ENCODE data around the gene SVBP.

Gene SVBP

DNA sequence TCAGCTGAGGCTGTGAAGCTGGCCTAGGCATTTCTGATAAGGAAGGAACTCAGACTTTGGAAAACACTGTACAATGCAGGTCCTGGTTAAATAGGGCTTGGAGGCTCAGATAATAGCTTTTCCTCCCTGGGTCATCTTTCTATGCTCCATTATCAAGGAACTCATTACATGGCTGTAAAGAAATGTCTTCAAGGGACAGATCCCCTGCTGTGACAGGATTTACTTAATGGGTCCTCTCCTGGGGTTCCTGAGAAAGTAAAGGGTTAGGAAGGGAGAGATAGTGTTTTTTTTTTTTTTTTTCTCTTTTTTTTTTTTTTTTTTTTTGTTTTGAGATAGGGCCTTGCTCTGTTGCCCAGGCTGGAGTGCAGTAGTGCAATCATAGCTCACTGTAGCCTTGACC, 14.1 kb upstream of the SVBP start:
- Histone ChIP-seq H3K79me2 (ENCODE audit: insufficient read depth, low read depth) (no peaks in the 10 kb centered on the region), H3K36me3 (ENCODE audit: insufficient read depth) (no peaks in the 10 kb centered on the region), H3K4me2 (no peak overlapping the region)

DNA sequence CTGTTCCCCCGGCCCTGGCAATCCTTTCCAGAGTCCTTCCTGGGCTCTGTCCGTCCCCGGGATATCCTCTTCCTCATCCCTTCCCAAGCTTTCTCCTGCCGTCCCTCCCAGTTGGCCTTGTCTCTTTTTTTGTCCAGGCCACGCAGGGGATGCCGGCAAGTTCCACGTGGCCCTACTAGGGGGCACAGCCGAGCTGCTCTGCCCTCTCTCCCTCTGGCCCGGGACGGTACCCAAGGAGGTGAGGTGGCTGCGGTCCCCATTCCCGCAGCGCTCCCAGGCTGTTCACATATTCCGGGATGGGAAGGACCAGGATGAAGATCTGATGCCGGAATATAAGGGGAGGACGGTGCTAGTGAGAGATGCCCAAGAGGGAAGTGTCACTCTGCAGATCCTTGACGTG, 13.4 kb upstream of the SVBP start:
- Histone ChIP-seq H3K79me2 (ENCODE audit: insufficient read depth, low read depth) (no peaks in the 10 kb centered on the region), H4K20me1 (ENCODE audit: insufficient read depth) (no peaks in the 10 kb centered on the region), H3K27ac (no peak overlapping the region), H3K36me3 (ENCODE audit: insufficient read depth) (no peaks in the 10 kb centered on the region), H3K4me2 (no peak overlapping the region), H2AFZ (ENCODE audit: low read depth) (no peak overlapping the region), H3K4me1 (ENCODE audit: low read depth, poor library complexity, severe bottlenecking) (no peaks in the 10 kb centered on the region), H3K9ac (no peak overlapping the region), H3K27me3 (ENCODE audit: insufficient read depth, low read depth) (no peaks in the 10 kb centered on the region), H3K4me3 (IDR thresholded peaks at IDR 0.05; ENCODE audit: insufficient read depth, low read depth, low read length) (no peak overlapping the region)
- TF ChIP-seq CTCF (conservative IDR thresholded peaks at IDR 0.05; ENCODE audit: low read depth, low read length) = no peak

More for the DNA sequence above, 14.1 kb upstream of the SVBP start:
- Histone ChIP-seq H4K20me1 (ENCODE audit: insufficient read depth) (no peaks in the 10 kb centered on the region), H3K4me3 (IDR thresholded peaks at IDR 0.05; ENCODE audit: insufficient read depth, low read depth, low read length) (no peak overlapping the region), H3K27me3 (ENCODE audit: insufficient read depth, low read depth) (no peaks in the 10 kb centered on the region), H3K27ac (no peak overlapping the region), H3K9ac (no peak overlapping the region), H2AFZ (ENCODE audit: low read depth) (no peak overlapping the region), H3K4me1 (ENCODE audit: low read depth, poor library complexity, severe bottlenecking) (no peaks in the 10 kb centered on the region)
- TF ChIP-seq CTCF (conservative IDR thresholded peaks at IDR 0.05; ENCODE audit: low read depth, low read length) = no peak

DNA sequence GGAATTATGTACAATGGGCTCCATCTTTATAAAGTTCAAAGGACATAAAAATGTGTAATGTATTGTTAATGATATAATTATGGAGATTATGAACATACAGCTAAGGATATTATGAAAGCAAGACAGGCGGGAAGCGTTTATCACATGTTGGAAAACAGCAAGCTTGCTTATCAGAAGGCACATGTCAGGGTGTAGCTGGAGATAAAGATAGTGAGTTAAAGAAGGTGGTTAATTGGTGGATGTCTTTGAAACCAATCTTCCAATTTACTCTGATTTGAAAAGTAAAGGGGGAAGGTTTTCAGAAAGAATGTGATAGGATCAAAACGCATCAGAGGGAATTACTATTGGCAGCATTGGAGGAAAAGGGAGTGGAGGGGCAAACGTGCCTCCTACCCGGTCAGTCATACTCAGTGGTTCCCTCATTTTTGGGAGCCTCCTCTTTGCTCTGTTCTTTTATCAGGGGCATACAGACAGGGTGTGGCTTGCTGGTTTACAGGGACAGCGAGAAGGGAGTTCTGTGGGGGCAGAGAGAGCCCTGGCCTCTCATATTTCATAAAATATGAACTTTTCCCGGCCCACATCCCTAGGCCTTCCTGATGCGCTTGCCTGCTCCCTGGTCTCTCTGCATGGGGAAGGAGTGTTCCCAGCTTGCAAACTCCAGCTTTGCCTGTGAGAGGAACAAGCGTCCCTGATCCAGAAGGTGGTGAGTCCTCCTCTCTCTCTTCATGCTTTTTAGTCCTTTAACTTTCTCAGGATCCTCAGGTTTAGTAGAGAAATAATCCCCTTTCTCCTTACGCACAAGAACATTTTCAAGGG, 8.0 kb upstream of the SVBP start:
- H3K79me2 ChIP-seq (ENCODE audit: insufficient read depth, low read depth) = no peaks in the 10 kb centered on the region
- H3K4me2 ChIP-seq = no peak overlapping the region
- no peak for TF ChIP-seq CTCF (conservative IDR thresholded peaks at IDR 0.05; ENCODE audit: low read depth, low read length)
- H3K4me1 ChIP-seq (ENCODE audit: low read depth, poor library complexity, severe bottlenecking) = peaks cover 13% of the 10 kb centered on the region
- H2AFZ ChIP-seq (ENCODE audit: low read depth) = no peak overlapping the region
- H3K4me3 ChIP-seq (IDR thresholded peaks at IDR 0.05; ENCODE audit: insufficient read depth, low read depth, low read length) = no peak overlapping the region
- no peaks in the 10 kb centered on the region for H4K20me1 ChIP-seq (ENCODE audit: insufficient read depth)
- H3K9ac ChIP-seq = no peak overlapping the region
- H3K36me3 ChIP-seq (ENCODE audit: insufficient read depth) = no peaks in the 10 kb centered on the region
- no peaks in the 10 kb centered on the region for H3K27me3 ChIP-seq (ENCODE audit: insufficient read depth, low read depth)
- no peak overlapping the region for H3K27ac ChIP-seq

GRCh38 chr1:42824481-42825035, 7.4 kb upstream of the SVBP start:
- no peaks in the 10 kb centered on the region for H3K79me2 ChIP-seq (ENCODE audit: insufficient read depth, low read depth)
- H3K9ac ChIP-seq = no peak overlapping the region
- no peak overlapping the region for H3K27ac ChIP-seq
- no peak for TF ChIP-seq CTCF (conservative IDR thresholded peaks at IDR 0.05; ENCODE audit: low read depth, low read length)
- H3K36me3 ChIP-seq (ENCODE audit: insufficient read depth) = no peaks in the 10 kb centered on the region
- H3K4me1 ChIP-seq (ENCODE audit: low read depth, poor library complexity, severe bottlenecking) = peaks cover 13% of the 10 kb centered on the region
- H3K27me3 ChIP-seq (ENCODE audit: insufficient read depth, low read depth) = no peaks in the 10 kb centered on the region
- H2AFZ ChIP-seq (ENCODE audit: low read depth) = no peak overlapping the region
- H3K4me3 ChIP-seq (IDR thresholded peaks at IDR 0.05; ENCODE audit: insufficient read depth, low read depth, low read length) = no peak overlapping the region
- H3K4me2 ChIP-seq = no peak overlapping the region
- no peaks in the 10 kb centered on the region for H4K20me1 ChIP-seq (ENCODE audit: insufficient read depth)

Data from KMS-11 (cell line).